Neural cell (in vitro differentiated cells): ENCODE results near the gene ASIC4. TPM values are rescaled to one million over a fixed set of nuclear protein-coding genes. Genes with fewer than 3 reads are reported as not detected.
A peak's percentile ranks its signal among the peaks of the same experiment; 100 is the strongest.

ENCODE experiments used
- H2AFZ ChIP-seq: fragments of 200-600, 300-800 bp; sonication (generic), shearing (Covaris generic); 2 replicates; pipeline ENCODE4 v1.6.0; 2014; ENCODE audit warnings: low read depth, mild to moderate bottlenecking, antibody characterized with exemption, low read length, moderate library complexity
- H3F3A ChIP-seq: fragments of 200-600 bp; shearing (Covaris generic); 2 replicates; pipeline ENCODE4 v1.6.1; 2016; ENCODE audit warnings: mild to moderate bottlenecking, moderate library complexity, mixed read lengths, antibody characterized with exemption, low read length; ENCODE audit not compliant: insufficient read depth, poor library complexity, severe bottlenecking
- H3K27ac ChIP-seq: fragments of 200-600, 300-800 bp; sonication (generic), shearing (Covaris generic); 2 replicates; pipeline ENCODE4 v1.5.1; 2014; ENCODE audit warnings: mild to moderate bottlenecking, low read length, moderate library complexity
- H3K27me3 ChIP-seq: fragments of 300-800, 200-600 bp; sonication (generic), shearing (Covaris generic); 2 replicates; pipeline ENCODE4 v1.6.0; 2014; ENCODE audit warnings: mild to moderate bottlenecking, low read depth, low read length, moderate library complexity; ENCODE audit not compliant: insufficient read depth
- H3K36me3 ChIP-seq: fragments of 300-800, 200-600 bp; sonication (generic), shearing (Covaris generic); 2 replicates; pipeline ENCODE4 v1.5.1; 2014; ENCODE audit warnings: mild to moderate bottlenecking, antibody characterized with exemption, low read length, moderate library complexity; ENCODE audit not compliant: insufficient read depth
- H3K4me2 ChIP-seq: fragments of 300-800, 200-600 bp; sonication (generic), shearing (Covaris generic); 2 replicates; pipeline ENCODE4 v1.6.0; 2014; ENCODE audit warnings: mild to moderate bottlenecking, low read length
- H3K4me3 ChIP-seq: fragments of 300-800, 200-600 bp; sonication (generic), shearing (Covaris generic); 2 replicates; pipeline ENCODE4 v1.5.1; 2014; ENCODE audit warnings: mild to moderate bottlenecking, low read length, moderate library complexity
- H3K79me2 ChIP-seq: fragments of 200-600 bp; shearing (Covaris generic); replicated peaks from 2 replicates; pipeline ENCODE4 v1.6.0; 2014; ENCODE audit warnings: mild to moderate bottlenecking, low read length, moderate library complexity; ENCODE audit not compliant: insufficient read depth
- H3K9ac ChIP-seq: fragments of 300-800, 200-600 bp; sonication (generic), shearing (Covaris generic); 2 replicates; pipeline ENCODE4 v1.6.1; 2016; ENCODE audit warnings: mild to moderate bottlenecking, low read length, mixed read lengths
- H3K9me2 ChIP-seq: fragments of 200-600 bp; shearing (Covaris generic); 2 replicates; pipeline ENCODE4 v1.6.1; 2016; ENCODE audit warnings: mild to moderate bottlenecking, low read length, mixed read lengths; ENCODE audit not compliant: insufficient read depth
- H3K9me3 ChIP-seq: fragments of 200-600, 300-800 bp; sonication (generic), shearing (Covaris generic); 2 replicates; pipeline ENCODE4 v1.6.1; 2016; ENCODE audit warnings: mild to moderate bottlenecking, mixed run types, low read length, moderate library complexity, mixed read lengths
- H4K20me1 ChIP-seq: fragments of 200-600 bp; shearing (Covaris generic); 2 replicates; pipeline ENCODE4 v1.6.1; 2016; ENCODE audit warnings: mild to moderate bottlenecking, mixed run types; ENCODE audit not compliant: insufficient read depth
- EP300 ChIP-seq: fragments of 450-650 bp; conservative IDR thresholded peaks from 2 replicates; pipeline ENCODE4 v1.6.1; 2014; ENCODE audit warnings: antibody characterized with exemption, mild to moderate bottlenecking, moderate library complexity; ENCODE audit not compliant: poor library complexity, severe bottlenecking
- EZH2 ChIP-seq: fragments of 200-600, 300-800 bp; shearing (Covaris generic), sonication (generic); IDR thresholded peaks from 2 replicates; pipeline ENCODE4 v1.6.1; 2014; ENCODE audit warnings: antibody characterized with exemption, low read length, borderline replicate concordance, mild to moderate bottlenecking; ENCODE audit not compliant: insufficient read depth, poor library complexity, severe bottlenecking
- MXI1 ChIP-seq: fragments of 450-650 bp; conservative IDR thresholded peaks from 2 replicates; pipeline ENCODE4 v1.6.1; 2014; ENCODE audit warnings: antibody characterized with exemption, mild to moderate bottlenecking; ENCODE audit not compliant: poor library complexity, severe bottlenecking
- POLR2AphosphoS5 ChIP-seq: IDR thresholded peaks from 2 replicates; pipeline ENCODE4 v1.6.1; 2012
- RAD21 ChIP-seq: fragments of 450-650 bp; conservative IDR thresholded peaks from 2 replicates; pipeline ENCODE4 v1.6.1; 2014; ENCODE audit warnings: antibody characterized with exemption, mild to moderate bottlenecking, moderate library complexity
- SMC3 ChIP-seq: fragments of 450-650 bp; conservative IDR thresholded peaks from 2 replicates; pipeline ENCODE4 v1.6.1; 2014; ENCODE audit warnings: antibody characterized with exemption, mild to moderate bottlenecking, moderate library complexity; ENCODE audit not compliant: poor library complexity
- TAF1 ChIP-seq: IDR thresholded peaks from 2 replicates; pipeline ENCODE4 v1.6.1; 2012; ENCODE audit warnings: low read depth
- polyA plus RNA-seq: library from polyadenylated mRNA; depleted of rRNA; stranded (reverse); fragments of >200 nt; gene quantifications from 2 replicates; pipeline ENCODE4 v1.2.3, GENCODE V29; 2014
- TF ChIP-seq, protein P1 (sequence below): IDR thresholded peaks from 2 replicates; pipeline ENCODE4 v1.6.1; 2012; ENCODE audit warnings: borderline replicate concordance
- TF ChIP-seq, protein P2 (sequence below): fragments of 450-650 bp; IDR thresholded peaks from 2 replicates; pipeline ENCODE4 v1.5.1; 2014; ENCODE audit warnings: antibody characterized with exemption, mild to moderate bottlenecking, moderate library complexity; ENCODE audit not compliant: poor library complexity, severe bottlenecking

The ASIC4 gene
- polyA plus RNA-seq, 1 donor from 2014 or later: 2.7 TPM

DNA sequence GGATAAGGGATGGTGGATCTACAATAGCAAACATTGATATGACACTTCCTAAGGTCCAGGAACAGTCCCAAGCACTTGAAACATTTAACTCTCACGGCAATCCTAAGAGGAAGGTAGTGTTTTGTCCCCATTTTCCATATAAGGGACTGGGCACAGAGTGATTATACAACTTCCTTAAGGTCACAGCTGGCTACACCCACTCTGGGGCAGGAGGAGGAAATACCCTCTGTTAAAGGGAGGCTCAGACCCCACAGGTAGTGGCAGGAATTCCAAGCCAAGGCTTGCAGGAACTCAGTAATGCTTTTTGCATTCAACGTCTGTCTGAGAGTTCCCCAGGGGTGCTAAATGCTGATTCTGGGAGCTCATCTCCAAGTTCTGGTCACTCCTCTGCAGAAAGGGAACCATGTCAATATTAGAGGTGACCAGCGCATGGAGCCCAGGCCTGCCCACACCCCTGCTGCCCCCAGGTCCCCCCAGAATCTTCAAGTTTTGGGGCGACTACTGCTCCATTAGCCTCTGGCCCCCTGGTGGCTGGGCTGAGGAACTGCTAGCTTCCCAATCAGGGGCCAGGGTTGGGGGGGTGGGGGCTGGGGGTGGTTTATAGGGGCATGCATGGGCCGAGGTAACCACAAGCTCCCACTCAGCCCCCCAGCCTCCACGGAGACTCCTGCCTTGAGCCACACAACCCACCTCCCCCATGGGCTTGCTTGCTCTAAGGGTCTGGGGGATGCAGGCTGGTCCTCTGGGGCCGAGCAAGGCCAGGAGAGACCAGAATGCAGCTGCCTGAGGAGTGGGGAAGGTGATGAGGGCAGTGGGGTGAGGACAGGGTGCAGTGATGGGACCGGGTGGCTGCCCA, 46.0 kb downstream of the ASIC4 start:
- Histone ChIP-seq H3K9me3 (no peaks in the 10 kb centered on the region), H3K9ac (no peak overlapping the region), H3K4me3 (no peak overlapping the region), H3K4me2 (no peak overlapping the region), H3K36me3 (no peaks in the 10 kb centered on the region), H3K9me2 (no peaks in the 10 kb centered on the region), H3K27me3 (no peaks in the 10 kb centered on the region), H3F3A (no peaks in the 10 kb centered on the region), H2AFZ (no peak overlapping the region), H4K20me1 (no peaks in the 10 kb centered on the region), H3K79me2 (no peaks in the 10 kb centered on the region), H3K27ac (no peak overlapping the region)
- TF ChIP-seq, protein P1, sequence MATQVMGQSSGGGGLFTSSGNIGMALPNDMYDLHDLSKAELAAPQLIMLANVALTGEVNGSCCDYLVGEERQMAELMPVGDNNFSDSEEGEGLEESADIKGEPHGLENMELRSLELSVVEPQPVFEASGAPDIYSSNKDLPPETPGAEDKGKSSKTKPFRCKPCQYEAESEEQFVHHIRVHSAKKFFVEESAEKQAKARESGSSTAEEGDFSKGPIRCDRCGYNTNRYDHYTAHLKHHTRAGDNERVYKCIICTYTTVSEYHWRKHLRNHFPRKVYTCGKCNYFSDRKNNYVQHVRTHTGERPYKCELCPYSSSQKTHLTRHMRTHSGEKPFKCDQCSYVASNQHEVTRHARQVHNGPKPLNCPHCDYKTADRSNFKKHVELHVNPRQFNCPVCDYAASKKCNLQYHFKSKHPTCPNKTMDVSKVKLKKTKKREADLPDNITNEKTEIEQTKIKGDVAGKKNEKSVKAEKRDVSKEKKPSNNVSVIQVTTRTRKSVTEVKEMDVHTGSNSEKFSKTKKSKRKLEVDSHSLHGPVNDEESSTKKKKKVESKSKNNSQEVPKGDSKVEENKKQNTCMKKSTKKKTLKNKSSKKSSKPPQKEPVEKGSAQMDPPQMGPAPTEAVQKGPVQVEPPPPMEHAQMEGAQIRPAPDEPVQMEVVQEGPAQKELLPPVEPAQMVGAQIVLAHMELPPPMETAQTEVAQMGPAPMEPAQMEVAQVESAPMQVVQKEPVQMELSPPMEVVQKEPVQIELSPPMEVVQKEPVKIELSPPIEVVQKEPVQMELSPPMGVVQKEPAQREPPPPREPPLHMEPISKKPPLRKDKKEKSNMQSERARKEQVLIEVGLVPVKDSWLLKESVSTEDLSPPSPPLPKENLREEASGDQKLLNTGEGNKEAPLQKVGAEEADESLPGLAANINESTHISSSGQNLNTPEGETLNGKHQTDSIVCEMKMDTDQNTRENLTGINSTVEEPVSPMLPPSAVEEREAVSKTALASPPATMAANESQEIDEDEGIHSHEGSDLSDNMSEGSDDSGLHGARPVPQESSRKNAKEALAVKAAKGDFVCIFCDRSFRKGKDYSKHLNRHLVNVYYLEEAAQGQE: no peak
- TF ChIP-seq TAF1 (no peak), EZH2 (no peak), SMC3 (no peak), EP300 (no peak), RAD21 (no peak)
- TF ChIP-seq, protein P2, sequence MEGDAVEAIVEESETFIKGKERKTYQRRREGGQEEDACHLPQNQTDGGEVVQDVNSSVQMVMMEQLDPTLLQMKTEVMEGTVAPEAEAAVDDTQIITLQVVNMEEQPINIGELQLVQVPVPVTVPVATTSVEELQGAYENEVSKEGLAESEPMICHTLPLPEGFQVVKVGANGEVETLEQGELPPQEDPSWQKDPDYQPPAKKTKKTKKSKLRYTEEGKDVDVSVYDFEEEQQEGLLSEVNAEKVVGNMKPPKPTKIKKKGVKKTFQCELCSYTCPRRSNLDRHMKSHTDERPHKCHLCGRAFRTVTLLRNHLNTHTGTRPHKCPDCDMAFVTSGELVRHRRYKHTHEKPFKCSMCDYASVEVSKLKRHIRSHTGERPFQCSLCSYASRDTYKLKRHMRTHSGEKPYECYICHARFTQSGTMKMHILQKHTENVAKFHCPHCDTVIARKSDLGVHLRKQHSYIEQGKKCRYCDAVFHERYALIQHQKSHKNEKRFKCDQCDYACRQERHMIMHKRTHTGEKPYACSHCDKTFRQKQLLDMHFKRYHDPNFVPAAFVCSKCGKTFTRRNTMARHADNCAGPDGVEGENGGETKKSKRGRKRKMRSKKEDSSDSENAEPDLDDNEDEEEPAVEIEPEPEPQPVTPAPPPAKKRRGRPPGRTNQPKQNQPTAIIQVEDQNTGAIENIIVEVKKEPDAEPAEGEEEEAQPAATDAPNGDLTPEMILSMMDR: peak; percentile 26

DNA sequence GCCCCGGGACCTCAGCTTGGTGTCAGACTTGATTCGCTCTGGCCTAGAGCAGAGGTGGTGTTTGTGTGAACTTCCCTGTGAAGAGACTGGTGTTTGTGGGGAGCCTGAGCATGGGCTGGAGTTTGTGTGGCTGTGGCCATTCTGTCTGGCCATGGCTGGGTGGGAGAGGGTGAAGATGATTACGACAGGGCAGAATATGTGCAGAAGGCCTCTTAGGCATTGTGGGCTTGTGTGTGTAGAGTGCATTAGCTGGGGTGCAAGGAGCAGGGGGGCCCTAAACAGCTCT, 46.6 kb downstream of the ASIC4 start:
- no peaks in the 10 kb centered on the region for H3K79me2 ChIP-seq
- no peak overlapping the region for H3K27ac ChIP-seq
- H3K9ac ChIP-seq: no peak overlapping the region
- no peaks in the 10 kb centered on the region for H3K9me2 ChIP-seq
- H3F3A ChIP-seq: no peaks in the 10 kb centered on the region
- TF ChIP-seq, protein P2: no peak
- TF ChIP-seq POLR2AphosphoS5 (no peak), SMC3 (no peak), EZH2 (no peak), TAF1 (no peak), RAD21 (no peak), MXI1 (no peak)
- TF ChIP-seq, protein P1: no peak
- no peak overlapping the region for H3K4me2 ChIP-seq
- no peaks in the 10 kb centered on the region for H3K9me3 ChIP-seq
- H2AFZ ChIP-seq: no peak overlapping the region
- H3K27me3 ChIP-seq: no peaks in the 10 kb centered on the region
- no peaks in the 10 kb centered on the region for H4K20me1 ChIP-seq
- no peaks in the 10 kb centered on the region for H3K36me3 ChIP-seq
- no peak overlapping the region for H3K4me3 ChIP-seq
